Measurements from ENCODE around the gene TTC22.

The TTC22 gene

DNA sequence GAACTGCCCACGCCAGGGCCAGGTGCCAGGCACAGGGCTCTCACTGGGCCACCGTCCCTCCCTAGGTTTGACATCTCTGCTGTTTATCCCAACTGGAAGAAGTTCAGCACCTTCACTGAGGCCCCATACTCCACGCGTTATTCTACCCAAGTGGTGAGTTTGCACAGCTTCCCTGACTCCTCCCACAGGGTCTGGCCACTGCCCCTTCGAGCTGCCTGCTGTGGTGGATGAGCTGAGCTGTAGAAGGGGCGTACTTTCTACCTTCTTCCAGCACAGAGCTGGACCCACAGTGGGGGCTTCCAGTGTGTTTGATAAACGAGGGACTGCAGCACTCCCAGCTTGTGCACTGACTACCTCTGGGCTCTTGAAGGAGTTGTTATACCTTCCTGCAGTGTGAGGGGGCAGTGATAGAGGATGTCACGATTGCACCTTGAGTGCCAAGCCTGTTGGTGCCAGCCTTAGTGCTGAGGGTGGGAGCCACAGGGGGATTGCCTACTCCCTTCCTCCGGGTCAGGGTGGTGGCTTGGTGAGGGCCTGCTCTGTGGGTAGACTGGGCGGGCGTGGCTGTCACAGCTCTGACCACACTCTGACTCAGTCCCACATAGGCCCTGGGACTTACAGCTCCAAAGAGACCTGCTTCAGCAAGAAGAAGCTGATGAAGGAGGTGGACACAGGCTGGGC, 5.9 kb upstream of the TTC22 start:
- no peak for DNase-seq

DNA sequence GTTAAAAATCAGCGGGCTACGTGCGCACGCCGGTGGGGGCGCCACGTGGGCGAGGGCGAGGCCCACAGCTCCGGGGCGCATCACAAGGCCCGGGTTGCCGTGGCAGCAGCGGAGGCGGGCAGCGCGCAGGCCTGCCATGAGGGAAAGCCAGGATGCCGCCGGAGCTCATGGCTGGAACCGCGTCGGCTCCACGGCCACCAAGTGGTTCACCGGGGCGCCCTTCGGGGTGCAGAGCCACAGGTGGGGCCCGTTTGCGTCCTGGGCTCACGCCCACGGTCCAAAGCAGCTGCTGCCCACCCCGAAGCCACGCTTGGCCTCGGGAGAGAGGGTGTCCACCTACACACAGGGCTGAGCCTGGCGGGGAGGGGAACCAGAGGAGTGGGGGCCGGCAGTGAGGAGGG, 4.9 kb upstream of the TTC22 start:
- no peak for DNase-seq

DNA sequence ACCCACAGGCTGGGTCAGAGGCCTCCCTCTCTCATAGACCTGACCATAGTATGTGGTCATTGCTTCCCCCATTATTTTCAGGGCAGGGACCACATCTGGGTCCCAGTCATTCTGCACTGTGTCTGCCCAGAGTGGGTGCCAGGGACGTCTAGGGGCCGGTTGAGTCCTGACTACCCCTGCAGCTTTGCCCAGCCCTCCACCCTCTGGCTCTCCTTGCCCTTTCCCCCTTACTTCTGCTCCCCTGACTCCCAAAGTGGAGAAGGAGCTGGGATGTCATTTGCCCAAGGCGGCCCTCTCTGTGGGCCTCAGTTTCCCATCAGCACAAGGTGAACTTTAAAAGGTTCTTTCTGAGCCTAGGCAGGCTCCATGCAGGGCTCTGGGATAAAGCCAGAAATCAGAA, 4.3 kb upstream of the TTC22 start:
- no peak for DNase-seq

DNA sequence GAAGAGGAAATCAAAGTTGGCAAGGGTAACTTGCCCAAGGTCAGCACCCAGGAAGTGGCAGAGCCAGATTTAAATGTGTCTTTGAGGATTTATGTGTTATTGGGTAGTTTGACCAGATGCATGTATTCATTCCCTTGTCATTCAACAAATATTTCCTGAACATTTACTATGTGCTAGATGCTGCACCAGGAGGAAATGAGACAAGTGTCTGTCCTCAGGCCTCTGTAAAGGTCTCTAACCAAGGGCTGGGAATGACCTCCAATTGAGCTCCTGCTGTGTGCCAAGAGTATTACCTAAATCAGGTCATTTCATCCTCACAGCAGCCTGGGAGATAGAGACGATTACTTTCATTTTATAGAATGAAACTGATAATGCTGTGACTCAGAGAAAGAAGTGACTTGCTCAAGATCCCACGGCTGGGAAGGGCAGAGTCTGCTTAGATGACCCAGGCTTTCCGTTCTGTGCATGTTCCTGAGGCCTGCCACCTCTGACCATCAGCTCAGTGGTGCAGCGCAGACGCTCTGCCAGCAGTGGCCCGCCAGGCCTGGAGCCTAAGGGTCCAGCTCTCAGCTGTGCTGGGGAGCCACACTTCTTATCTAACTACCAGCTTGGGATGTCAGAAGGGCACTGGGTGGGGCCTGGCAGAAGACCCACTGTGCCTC, 3.5 kb upstream of the TTC22 start:
- DNase-seq: no peak

DNA sequence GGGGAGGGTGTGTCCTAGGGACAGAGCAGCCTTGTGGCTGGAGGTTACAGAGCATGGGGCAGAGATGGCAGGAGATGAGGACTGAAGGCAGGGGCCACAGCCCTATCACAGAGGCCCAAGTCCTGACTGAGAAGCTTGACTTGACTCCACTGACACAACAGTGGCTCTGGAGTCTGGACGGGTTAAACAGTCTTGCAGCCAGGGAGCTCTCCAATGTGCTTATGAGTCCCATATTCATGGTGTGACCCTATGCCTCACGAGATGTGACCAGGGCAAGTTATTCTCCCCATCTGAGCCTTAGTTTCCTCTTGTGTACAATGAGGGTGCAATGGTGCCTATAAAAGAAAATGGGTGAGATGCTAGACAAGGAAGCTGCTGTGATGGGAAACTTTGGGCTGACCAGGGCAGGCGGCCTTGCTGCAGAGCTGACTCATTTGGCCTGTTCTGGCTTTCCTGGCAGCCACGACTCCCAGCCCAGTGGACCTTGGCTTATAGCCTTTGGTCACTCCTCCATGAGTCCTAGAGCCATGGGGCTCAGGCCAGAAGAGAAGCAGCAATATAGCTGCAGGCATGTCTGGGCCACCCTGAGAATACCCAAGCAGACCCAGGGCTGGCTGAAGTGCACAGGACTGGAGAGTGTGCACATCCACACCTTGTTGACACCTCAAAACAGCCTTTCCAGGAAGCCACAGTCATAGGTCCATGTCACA, 2.8 kb upstream of the TTC22 start:
- DNase-seq: no peak

DNA sequence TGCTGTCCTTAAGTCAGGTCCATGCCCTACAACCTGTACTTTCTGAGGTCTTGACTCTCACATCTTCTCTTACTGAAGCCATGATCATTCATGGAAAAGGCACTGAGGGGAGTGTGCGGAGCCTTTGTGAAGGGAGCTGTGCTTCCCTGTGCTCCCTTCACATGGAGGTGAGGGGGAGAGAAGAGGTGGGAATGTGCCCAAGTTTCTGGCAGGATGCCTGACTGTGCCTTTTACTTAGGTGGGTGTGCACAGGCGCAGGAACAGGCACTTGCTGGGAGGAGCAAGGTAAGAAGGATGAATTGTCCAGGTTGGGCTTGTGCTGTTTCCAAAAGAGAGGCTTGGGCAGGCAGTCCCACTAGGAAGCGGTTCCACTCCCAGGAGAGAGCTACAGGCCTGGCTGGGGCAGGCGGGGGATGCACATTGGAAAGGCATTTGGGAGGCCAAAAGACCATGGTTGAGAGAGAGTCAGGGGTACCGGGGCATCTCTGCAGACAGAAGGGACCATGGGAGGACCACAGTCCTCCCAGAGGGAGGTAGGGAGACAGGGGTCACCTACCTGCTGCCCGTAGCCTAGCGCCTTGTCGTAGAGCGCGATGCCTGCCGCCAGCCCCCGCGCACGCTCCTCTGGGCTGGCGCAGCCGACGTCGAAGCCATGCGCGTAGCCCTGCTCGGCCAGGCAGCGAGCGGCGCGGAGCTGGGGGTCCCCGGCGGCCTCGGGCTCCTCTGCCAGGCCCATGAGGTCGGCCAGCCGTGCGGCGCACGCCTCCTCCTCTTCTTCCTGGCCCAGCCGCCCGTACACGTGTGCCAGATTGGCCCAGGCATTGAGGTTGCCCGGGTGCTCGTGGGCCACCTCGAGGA, 853 bp downstream of the TTC22 start:
- no peak for DNase-seq

DNA sequence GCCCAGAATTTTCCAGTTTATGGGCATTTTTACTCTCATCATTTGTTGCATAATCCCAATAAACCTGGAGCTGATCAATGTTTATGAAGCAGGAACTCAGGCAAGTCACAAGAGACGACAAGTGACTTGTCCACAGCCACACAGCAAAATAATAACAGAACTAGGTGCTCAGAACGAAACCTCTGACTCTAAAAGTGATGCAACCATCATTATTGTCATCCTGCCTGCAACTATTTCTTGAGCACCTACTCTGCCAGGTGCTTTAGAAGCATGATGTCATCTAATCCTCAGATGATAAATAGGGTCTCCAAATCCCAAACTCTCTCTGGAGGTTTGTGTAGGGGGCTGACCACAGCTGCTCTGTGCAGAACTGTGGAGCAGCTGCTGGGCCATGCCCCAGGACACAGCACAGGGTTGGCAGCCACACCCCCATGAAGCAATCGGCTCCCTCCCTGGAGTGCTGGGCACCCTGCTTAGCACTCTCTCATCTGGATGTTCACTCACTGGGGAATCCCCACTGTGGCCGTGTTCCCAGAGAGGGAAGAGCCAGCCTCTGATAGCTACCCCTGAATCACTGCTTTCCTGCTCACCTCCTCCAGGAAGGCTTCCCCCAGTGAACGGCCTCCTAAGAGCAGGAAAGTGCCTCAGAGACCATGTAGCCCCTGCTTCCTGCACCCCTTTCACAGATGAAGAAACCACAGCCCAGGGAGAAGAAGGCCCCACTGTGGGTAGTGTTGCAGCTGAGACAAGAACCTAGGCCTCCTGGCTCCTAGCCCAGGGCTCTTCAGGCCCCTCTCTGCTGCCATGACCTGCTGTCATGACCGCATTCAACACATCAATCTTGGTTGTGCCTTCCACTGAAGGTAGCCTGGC, 2.1 kb downstream of the TTC22 start:
- DNase-seq: no peak

DNA sequence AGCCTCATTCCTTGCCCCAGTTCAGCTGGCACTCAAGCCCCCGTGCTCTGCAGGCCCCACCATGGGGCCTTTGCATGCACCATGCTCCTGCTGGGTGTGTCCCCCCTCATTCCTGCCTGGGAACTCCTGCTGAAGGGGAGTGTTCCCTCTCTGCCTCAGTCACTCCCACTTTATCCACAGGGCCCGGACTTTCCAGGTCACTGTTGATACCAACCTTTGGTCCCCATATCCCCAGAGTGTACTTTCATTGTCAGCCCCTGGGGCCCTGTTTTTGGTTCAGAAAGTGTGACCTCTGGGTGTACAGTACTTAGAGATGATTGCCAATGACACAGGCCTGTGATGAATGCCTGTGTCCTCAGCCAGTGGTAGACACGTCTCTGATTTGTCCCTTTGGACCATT, 2.9 kb downstream of the TTC22 start:
- DNase-seq: no peak

DNA sequence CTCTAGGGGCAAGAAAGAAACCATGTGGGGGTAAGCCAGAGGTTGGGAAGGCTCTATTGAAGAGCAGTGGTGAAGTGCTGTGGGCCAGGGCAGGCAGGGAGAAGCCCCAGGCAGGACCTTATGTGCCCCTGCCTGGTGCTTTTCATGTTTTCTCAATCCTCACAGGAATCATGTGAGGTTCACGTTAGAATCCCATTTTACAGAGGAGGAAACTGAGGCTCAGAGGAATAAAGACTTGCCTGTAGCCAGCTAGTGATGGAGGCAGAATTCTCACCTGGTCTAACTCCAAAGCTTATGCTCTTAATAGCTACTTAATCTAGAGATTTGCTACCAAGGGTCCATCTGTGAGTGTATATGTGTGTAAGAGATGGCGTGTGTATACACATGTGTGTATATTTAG, 4.2 kb downstream of the TTC22 start:
- no peak for DNase-seq

DNA sequence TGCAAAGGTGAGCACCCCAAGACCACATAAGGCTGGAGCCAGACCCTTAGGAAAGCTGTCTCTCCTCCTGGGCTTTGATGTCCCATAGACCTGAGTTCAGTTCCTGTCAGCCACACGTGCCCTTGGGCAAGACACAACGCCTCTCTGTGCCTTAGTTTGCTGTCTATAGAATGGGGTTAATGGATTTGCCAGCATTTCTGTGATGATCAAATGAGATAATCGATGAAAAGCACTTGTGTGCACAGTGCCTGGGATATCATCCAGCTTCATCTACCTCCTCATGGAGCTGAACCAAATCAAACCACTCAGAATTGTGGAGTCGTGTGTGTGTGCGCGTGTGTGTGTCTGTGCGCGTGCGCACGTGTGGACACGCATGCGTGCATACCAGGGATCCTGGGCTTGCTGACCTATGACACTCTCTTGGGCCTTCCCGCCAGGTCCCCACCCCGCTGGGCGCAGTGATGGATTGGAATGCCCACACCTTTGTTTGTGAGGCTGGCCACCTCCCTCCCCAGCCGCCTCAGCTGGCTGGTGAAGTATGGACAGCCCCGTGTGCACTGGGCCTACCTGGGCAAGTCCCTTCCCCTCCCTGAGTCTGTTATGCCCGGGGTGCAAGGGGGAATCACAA, 5.2 kb downstream of the TTC22 start:
- no peak for DNase-seq

DNA sequence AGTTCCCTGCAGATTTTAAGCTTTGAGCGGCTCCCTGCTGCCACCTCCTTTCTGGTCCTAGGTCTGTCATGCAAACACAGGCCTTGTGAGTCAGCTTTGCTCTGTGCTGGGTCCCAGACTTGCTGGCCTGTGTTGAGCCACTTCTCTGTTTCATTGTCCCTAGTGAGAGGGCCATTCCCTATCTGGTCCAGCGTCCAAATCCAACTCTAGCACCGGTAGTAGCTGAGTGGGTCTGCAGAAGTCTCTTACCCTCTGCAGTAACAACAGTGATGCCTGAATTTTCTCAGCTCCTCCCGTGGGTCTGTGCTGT, 5.8 kb downstream of the TTC22 start:
- DNase-seq: no peak

DNA sequence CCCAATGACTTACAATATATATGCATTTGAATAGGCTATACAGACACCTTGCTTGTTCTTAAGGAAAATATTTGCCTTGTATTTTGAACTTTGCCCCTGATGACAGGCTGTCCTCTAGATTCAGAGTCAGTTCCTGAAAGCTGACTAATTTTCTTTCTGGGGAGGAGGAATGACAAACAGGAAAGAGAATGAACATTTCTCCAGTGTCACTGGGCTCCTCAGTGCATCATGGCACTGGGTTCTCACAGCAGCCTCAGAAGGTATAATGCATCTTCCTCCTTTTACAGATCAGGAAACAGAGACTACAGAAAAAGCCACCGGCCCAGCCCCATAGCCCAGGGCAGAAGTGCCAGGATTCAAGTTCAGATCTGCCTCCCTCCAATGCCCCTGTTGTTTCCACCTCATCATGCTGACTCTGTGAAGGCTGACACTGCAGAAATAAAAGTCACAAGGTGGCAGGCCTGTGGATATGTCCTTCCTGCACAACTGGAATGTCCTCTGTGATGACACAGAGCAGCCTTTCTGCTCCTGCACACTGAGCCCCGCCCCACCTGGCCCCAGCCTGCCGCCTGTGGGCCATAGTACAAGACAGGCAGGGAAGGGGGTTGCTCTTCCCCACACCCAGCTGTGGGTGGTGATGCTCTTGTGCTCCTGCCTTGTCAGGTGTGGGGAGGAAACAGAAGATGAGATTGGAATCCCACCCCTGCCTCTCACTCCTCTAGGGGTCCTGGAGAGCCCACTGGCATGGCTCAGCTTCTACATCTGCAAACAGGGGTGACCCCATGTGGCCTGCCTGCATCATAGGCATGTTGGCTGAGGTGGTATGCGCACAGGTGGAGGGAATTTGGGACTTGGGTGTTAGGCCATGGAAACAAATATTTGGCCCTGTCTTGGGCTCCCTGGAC, 6.4 kb downstream of the TTC22 start:
- no peak for DNase-seq

DNA sequence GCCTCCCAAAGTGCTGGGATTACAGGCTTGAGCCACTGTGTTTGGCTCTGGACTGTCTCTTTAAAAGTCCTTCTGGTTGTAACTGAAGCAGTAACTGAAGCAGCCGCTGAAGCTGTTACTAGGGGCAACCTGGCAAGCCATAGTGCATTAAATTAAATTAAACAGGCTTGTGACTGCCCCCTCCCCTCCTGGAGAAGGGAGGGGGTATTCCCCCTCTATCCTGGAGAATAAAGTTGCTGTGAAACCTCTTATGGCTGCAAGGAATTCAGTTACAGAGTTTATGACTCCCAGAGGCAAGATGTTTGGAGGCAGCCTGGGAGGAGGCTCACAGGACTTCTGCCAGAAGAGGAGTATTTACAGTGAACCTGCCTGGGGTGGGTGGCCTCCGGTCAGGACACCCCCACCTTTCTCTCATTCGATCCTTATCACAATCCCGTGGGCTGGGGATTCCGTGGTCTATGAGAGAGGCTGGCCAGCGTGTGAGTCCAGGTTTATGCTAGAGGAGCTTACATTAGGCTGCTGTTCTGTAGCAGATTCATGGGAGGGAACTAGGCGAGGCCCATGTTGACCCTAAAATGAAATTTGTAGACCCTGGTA, 8.3 kb downstream of the TTC22 start:
- no peak for DNase-seq

DNA sequence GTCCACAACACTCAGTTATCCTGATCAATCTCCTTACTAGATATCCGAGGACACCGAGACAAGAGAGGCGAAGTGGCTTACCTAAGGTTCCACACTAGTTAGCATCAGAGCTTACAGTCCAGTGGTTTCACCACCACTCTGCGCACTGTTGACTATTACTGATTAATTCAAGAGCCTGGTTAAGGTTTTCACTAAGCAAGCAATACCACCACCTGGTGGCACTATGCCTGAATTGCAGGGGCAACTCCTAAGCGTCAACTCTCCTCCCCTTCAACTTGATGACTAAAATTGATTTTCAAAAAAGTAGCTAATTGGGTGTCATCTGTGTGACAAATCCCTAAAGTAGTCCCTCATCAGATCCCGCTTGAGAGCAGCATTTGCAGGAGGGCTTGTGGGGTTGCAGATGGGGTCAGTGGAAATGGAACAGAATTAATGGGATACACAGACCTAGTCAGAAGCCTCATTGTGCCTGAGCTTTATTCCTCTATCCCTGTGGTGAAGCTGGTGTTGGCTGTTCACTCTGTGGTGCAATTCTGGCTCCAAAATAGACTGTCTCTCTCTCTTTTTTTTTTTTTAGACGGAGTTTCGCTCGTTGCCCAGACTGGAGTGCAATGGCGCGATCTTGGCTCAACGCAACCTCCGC, 9.1 kb downstream of the TTC22 start:
- DNase-seq: no peak

DNA sequence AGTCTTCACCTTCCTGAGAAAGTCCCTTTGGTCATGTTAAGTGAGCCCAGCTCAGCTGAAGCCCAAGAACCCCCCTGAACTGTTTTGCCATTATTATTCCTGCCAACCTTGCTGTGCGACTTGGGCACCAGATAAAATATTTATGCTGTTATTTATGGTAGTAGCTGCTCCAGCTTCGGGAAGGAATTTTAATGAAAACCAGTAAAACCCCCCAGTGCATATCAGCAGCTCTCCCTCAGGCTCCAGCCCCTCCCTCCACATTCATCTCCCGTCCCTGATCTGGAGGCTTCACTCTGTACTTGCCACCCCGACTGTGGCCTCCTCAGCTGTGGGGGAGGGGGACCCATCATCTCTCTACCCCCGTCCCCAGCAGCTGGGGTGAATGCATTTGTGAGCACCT, 12.7 kb downstream of the TTC22 start:
- no peak for DNase-seq

DNA sequence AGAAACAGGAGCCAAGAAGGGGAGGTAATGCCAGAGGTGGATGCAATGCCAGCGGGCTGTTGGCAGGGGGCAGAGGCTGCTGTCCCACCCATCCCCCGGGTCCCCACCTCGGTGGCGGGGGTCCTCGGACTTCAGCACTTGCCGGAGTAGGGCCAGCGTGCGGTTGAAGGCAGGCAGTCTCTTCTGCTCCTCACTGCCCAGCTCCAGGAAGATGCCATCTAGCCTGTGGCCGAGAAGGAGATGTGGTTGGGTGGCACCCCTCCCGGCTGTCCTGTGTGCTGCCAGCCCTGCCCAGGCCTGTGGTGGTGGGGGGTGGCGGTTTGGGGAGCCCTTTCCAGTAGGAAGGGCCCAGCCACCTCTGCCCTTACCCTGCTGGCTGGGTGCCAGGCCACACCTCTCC, 13.5 kb downstream of the TTC22 start:
- no peak for DNase-seq

DNA sequence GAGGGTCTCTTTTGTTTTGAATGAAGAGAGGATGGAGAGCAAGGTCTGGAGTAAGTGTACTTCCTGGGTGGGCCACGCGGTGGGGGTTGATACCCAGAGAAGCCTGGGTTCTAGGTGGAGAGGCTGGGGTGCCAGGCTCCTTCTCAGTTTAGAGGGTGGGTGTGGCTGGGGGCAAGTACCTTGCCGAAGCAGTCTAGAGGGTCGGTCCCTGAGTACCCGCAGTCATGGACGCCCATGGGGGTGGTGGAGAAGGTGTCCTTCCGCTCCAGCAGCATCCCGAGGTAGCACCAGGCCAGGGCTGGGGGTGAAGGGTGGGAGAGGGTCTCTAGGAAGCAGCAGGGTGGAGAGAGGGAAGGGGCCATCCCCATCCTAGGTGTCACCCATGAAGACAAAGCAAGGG, 14.3 kb downstream of the TTC22 start:
- no peak for DNase-seq

DNA sequence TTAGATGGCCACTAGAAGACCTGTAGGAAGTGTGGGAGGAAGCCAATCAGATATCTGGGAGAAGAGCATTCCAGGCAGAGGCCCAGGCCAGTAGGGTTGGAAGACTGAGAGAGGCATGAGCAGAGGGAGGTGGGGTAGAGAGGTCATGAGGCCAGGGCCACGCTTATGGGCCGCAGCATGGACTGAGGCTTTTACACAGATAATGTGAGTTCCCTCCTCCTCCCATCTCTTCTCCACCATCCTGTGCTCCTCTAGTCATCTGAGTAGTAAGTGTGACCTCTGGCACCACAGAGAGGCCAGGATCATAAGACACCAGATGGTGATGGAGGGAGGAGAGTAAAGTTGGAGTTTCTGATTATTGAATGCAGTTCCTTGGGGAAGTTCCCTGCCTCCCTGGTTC, 17.1 kb downstream of the TTC22 start:
- DNase-seq: no peak

DNA sequence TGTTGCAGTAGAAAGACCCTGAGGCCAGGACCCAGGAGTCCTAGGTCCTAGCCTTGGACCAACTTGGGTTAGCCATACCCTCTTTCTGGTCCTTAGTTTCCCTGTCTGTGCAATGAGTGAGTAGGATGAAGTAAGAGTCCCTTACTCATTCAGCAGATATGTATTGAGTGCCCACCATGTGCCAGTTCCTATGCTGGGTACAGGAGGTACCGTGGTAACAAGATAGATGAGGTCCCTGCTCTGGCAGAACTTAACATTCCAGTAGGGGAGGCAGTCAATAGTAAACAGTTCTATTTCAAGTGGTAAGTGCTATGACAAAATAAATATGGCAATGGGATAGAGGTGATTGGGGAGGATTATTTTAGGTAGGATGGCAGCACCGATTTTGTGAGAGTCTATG, 18.5 kb downstream of the TTC22 start:
- no peak for DNase-seq

DNA sequence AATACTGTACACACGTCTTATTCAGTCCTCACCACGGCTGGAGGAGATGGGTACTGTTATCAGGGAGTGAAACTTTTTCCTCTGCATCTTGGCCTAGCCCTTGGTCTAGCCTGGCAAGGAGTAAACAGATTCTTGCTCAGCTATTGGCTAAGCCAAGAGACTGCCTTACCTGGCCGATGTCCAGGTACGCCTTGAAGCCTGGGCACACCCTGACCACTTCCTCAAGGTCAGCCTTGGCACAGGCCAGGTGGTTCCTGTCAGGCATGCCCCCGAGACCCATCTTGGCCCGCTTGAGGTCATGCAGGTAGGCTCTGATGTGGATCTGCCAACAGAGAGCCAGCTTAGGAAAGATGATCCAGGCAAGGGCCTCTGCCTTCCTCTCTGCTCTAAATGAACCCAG, 19.0 kb downstream of the TTC22 start:
- no peak for DNase-seq

All from NCI-H1417 treated with DMSO at 0.1 percent for 48 hours (cell line).